Measurements from ENCODE around the gene OFD1. TPM values are rescaled to one million over a fixed set of nuclear protein-coding genes. Genes with fewer than 3 reads are reported as not detected.

Gene OFD1
- total and polyA plus RNA-seq, 11 donors: 5.6 to 15.8 (median 8.9) TPM

Other genes starting within 250 kb of the OFD1 start
- 1 to 10 TPM in 1 of 9 donors, not detected in 8; 2.4 TPM for gene EGFL6, start 165.1 kb upstream of the OFD1 start, total RNA-seq
- gene EGFL6, start 165.1 kb upstream of the OFD1 start, polyA plus RNA-seq: not detected
- 1 to 10 TPM; 1.9 to 6.8 (median 4.2) TPM for gene TCEANC, start 81.6 kb upstream of the OFD1 start, total RNA-seq
- 1 to 10 TPM; 1.0 to 2.1 TPM for gene TCEANC, start 81.6 kb upstream of the OFD1 start, polyA plus RNA-seq
- 10 to 100 TPM; 17.4 to 34.2 (median 21.7) TPM for gene RAB9A, start 45.6 kb upstream of the OFD1 start, total RNA-seq
- 10 to 100 TPM in 1 of 2 donors, 1 to 10 TPM in 1; 6.8 to 29.2 TPM for gene RAB9A, start 45.6 kb upstream of the OFD1 start, polyA plus RNA-seq
- 10 to 100 TPM in 1 of 9 donors, 1 to 10 TPM in 8; 4.4 to 11.1 (median 5.3) TPM for gene TRAPPC2, start 128 bp upstream of the OFD1 start, total RNA-seq
- gene TRAPPC2, start 128 bp upstream of the OFD1 start, polyA plus RNA-seq: 1 to 10 TPM; 3.5 to 4.6 TPM
- 10 to 100 TPM in 1 of 9 donors, 1 to 10 TPM in 8; 2.1 to 13.7 (median 3.8) TPM for gene GPM6B, start 82.3 kb downstream of the OFD1 start, total RNA-seq
- 1 to 10 TPM; 2.0 to 4.8 TPM for gene GPM6B, start 82.3 kb downstream of the OFD1 start, polyA plus RNA-seq

Data from heart left ventricle (tissue), 11 donors.